ENCODE data around the gene ATG5. TPM values are rescaled to one million over a fixed set of nuclear protein-coding genes. Genes with fewer than 3 reads are reported as not detected.
"Not testable (repeated sequence)": the region's sequence is repeated elsewhere in the genome, so short reads cannot be mapped to it uniquely, and the experiment has no call there.

The ATG5 gene
- polyA plus RNA-seq, 1 of the 3 experiments (the other 2 are of a cell fraction) = 15.5 TPM

DNA sequence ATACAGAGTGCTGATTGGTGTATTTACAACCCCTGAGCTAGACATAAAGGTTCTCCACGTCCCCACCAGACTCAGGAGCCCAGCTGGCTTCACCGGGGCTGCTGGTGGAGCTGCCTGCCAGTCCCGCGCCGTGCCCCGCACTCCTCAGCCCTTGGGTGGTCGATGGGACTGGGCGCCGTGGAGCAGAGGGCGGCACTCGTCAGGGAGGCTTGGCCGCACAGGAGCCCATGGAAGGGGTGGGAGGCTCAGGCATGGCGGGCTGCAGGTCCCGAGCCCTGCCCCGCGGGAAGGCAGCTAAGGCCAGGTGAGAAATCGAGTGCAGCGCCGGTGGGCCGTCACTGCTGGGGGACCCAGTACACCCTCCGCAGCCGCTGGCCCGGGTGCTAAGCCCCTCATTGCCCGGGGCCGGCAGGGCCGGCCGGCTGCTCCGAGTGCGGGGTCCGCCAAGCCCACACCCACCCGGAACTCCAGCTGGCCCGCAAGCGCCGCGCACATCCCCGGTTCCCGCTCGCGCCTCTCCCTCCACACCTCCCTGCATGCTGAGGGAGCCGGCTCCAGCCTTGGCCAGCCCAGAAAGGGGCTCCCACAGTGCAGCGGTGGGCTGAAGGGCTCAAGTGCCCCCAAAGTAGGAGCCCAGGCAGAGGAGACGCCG lies 56.2 kb downstream of the ATG5 start:
- DNase-seq; H4K20me1 ChIP-seq (ENCODE audit: insufficient read depth); H3K4me2 ChIP-seq; H3K27ac ChIP-seq (ENCODE audit: low read depth in 2 of 2, low read length in 1 of 2); H3K27me3 ChIP-seq (ENCODE audit: insufficient read depth); H3K4me3 ChIP-seq (ENCODE audit: low read depth in 2 of 2, low read length in 1 of 2); H3K4me1 ChIP-seq (ENCODE audit: control insufficient read depth in 1 of 2, insufficient read depth in 2 of 2, low read depth in 1 of 2, low read length in 1 of 2); H3F3A ChIP-seq (replicated peaks; ENCODE audit: insufficient read depth); H2AFZ ChIP-seq (ENCODE audit: low read depth); H3K9ac ChIP-seq; POLR2A ChIA-PET; H3K9me2 ChIP-seq: not testable (repeated sequence)
- Histone ChIP-seq H3K36me3 (replicated peaks in 1 of 2; ENCODE audit: control insufficient read depth in 1 of 2, insufficient read depth in 2 of 2, low read length in 1 of 2) (peaks cover 0 to 11% of the 10 kb centered on the region in 2 experiments), H3K9me3 (peaks cover 11% of the 10 kb centered on the region; the same call in 1 of the 2 replicates), H3K79me2 (ENCODE audit: insufficient read depth) (peaks cover 90% of the 10 kb centered on the region)
- CTCF ChIA-PET = interaction anchor here (1.5 to 2.2 kb wide), 2 partner anchors 31 to 46 kb away, joined by 3 to 7 read pairs; no protein-coding TSS in a partner anchor
- 97% methylated on average over 20 of the region's 43 CpGs for WGBS (ENCODE audit: low lambda C conversion rate)

GRCh38 chr6:106268500-106268899 lies 57.1 kb downstream of the ATG5 start:
- POLR2A ChIA-PET; H4K20me1 ChIP-seq (ENCODE audit: insufficient read depth); H3K27me3 ChIP-seq (ENCODE audit: insufficient read depth); H3K9ac ChIP-seq; H3K9me2 ChIP-seq; H3F3A ChIP-seq (replicated peaks; ENCODE audit: insufficient read depth); H3K4me2 ChIP-seq; H3K27ac ChIP-seq (ENCODE audit: low read depth in 2 of 2, low read length in 1 of 2); H3K4me1 ChIP-seq (ENCODE audit: control insufficient read depth in 1 of 2, insufficient read depth in 2 of 2, low read depth in 1 of 2, low read length in 1 of 2); CTCF ChIA-PET; H2AFZ ChIP-seq (ENCODE audit: low read depth); DNase-seq; H3K4me3 ChIP-seq (ENCODE audit: low read depth in 2 of 2, low read length in 1 of 2): not testable (repeated sequence)
- H3K79me2 ChIP-seq (ENCODE audit: insufficient read depth) = peaks cover 90% of the 10 kb centered on the region
- 92% methylated on average over 4 of the region's 4 CpGs for WGBS (ENCODE audit: low lambda C conversion rate)
- H3K9me3 ChIP-seq = peaks cover 11% of the 10 kb centered on the region; the same call in 1 of the 2 replicates
- H3K36me3 ChIP-seq (replicated peaks in 1 of 2; ENCODE audit: control insufficient read depth in 1 of 2, insufficient read depth in 2 of 2, low read length in 1 of 2) = peaks cover 0 to 16% of the 10 kb centered on the region in 2 experiments

DNA sequence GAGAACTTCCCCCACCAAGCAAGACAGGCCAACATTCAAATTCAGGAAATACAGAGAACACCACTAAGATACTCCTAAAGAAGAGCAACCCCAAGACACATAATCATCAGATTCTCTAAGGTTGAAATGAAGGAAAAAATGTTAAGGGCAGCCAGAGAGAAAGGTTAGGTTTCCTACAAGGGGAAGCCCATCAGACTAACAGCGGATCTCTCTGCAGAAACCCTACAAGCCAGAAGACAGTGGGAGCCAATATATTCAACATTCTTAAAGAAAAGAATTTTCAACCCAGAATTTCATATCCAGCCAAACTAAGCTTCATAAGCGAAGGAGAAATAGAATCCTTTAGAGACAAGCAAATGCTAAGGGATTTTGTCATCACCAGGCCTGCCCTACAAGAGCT lies 61.1 kb downstream of the ATG5 start:
- peaks cover 11% of the 10 kb centered on the region; the same call in 1 of the 2 replicates for H3K9me3 ChIP-seq
- peaks cover 0 to 23% of the 10 kb centered on the region in 2 experiments for H3K36me3 ChIP-seq (replicated peaks in 1 of 2; ENCODE audit: control insufficient read depth in 1 of 2, insufficient read depth in 2 of 2, low read length in 1 of 2)
- H3K4me1 ChIP-seq (ENCODE audit: control insufficient read depth in 1 of 2, insufficient read depth in 2 of 2, low read depth in 1 of 2, low read length in 1 of 2); H3K4me2 ChIP-seq; DNase-seq; H4K20me1 ChIP-seq (ENCODE audit: insufficient read depth); H3K9ac ChIP-seq; H3K4me3 ChIP-seq (ENCODE audit: low read depth in 2 of 2, low read length in 1 of 2); H2AFZ ChIP-seq (ENCODE audit: low read depth); CTCF ChIA-PET; H3K27ac ChIP-seq (ENCODE audit: low read depth in 2 of 2, low read length in 1 of 2); POLR2A ChIA-PET; H3F3A ChIP-seq (replicated peaks; ENCODE audit: insufficient read depth); H3K27me3 ChIP-seq (ENCODE audit: insufficient read depth); H3K9me2 ChIP-seq: not testable (repeated sequence)
- peaks cover 81% of the 10 kb centered on the region for H3K79me2 ChIP-seq (ENCODE audit: insufficient read depth)
- 97% methylated on average over 2 of the region's 2 CpGs for WGBS (ENCODE audit: low lambda C conversion rate)

DNA sequence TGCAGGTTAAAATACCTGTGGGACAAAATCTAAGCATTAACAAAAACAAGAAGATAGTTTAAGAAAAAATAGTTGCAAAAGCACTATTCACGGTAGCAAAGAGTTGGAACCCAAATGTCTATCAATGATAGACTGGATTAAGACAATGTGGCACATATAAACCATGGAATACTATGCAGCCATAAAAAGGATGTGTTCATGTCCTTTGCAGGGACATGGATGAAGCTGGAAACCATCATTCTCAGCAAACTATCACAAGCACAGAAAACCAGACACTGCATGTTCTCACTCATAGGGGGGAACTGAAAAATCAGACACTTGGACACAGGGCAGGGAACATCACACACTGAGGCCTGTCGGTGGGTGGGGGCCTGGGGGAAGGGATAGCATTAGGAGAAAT lies 65.8 kb downstream of the ATG5 start:
- WGBS (ENCODE audit: low lambda C conversion rate) = 98% methylated on average over 2 of the region's 2 CpGs
- not testable (repeated sequence) for H4K20me1 ChIP-seq (ENCODE audit: insufficient read depth); H3K9me3 ChIP-seq

More for the DNA sequence above, 65.8 kb downstream of the ATG5 start:
- peaks cover 0 to 18% of the 10 kb centered on the region in 2 experiments for H3K36me3 ChIP-seq (replicated peaks in 1 of 2; ENCODE audit: control insufficient read depth in 1 of 2, insufficient read depth in 2 of 2, low read length in 1 of 2)
- H3K27ac ChIP-seq (ENCODE audit: low read depth in 2 of 2, low read length in 1 of 2); DNase-seq; H2AFZ ChIP-seq (ENCODE audit: low read depth); H3K27me3 ChIP-seq (ENCODE audit: insufficient read depth); H3K9ac ChIP-seq; H3K4me3 ChIP-seq (ENCODE audit: low read depth in 2 of 2, low read length in 1 of 2); H3K4me2 ChIP-seq; H3K9me2 ChIP-seq; POLR2A ChIA-PET; CTCF ChIA-PET: not testable (repeated sequence)
- H3K4me1 ChIP-seq (ENCODE audit: control insufficient read depth in 1 of 2, insufficient read depth in 2 of 2, low read depth in 1 of 2, low read length in 1 of 2) = peaks cover 19 to 29% of the 10 kb centered on the region in 2 experiments; a peak in 3 of 4 replicates
- H3K79me2 ChIP-seq (ENCODE audit: insufficient read depth) = peaks cover 75% of the 10 kb centered on the region
- H3F3A ChIP-seq (replicated peaks; ENCODE audit: insufficient read depth) = peaks cover 26% of the 10 kb centered on the region

Measured in SK-N-SH (cell line).